NCI-H524 treated with DMSO at 0.1 percent for 48 hours (cell line): ENCODE data around the gene CFAP20DC.
"Not testable (repeated sequence)": the region's sequence is repeated elsewhere in the genome, so short reads cannot be mapped to it uniquely, and the experiment has no call there.

Experiments used
- DNase-seq: peaks from one replicate; lab custom pipeline; 2025; lab: John Stamatoyannopoulos, UW

Gene CFAP20DC

GRCh38 chr3:59049671-59050331, at the start of gene CFAP20DC:
Gene CFAP20DC (minus strand): TSS chr3:59050025. CDS start chr3:59049631, 394 bp downstream.
- peak; percentile 70 for DNase-seq

GRCh38 chr3:59098516-59098915, 48.7 kb upstream of the CFAP20DC start:
- not testable (repeated sequence) for DNase-seq

GRCh38 chr3:59094446-59094845, 44.6 kb upstream of the CFAP20DC start:
- no peak for DNase-seq

- DNase-seq, result no peak
Measured at GRCh38 chr3:59093521-59093920, 43.7 kb upstream of the CFAP20DC start.

GRCh38 chr3:59088761-59089160, 38.9 kb upstream of the CFAP20DC start:
- DNase-seq, result no peak

GRCh38 chr3:59085976-59086375, 36.2 kb upstream of the CFAP20DC start:
- DNase-seq, result no peak

- DNase-seq, result no peak
Measured at GRCh38 chr3:59084583-59084982, 34.8 kb upstream of the CFAP20DC start.

- DNase-seq, result no peak
Measured at GRCh38 chr3:59082106-59082505, 32.3 kb upstream of the CFAP20DC start.

- DNase-seq, result no peak
Measured at GRCh38 chr3:59081071-59081470, 31.2 kb upstream of the CFAP20DC start.

- DNase-seq, result no peak
Measured at GRCh38 chr3:59079962-59080361, 30.1 kb upstream of the CFAP20DC start.

- no peak for DNase-seq
Measured at GRCh38 chr3:59074764-59075163, 24.9 kb upstream of the CFAP20DC start.

- DNase-seq, result no peak
Measured at GRCh38 chr3:59072681-59073080, 22.9 kb upstream of the CFAP20DC start.

GRCh38 chr3:59069838-59070237, 20.0 kb upstream of the CFAP20DC start:
- DNase-seq, result no peak

- DNase-seq, result no peak
Measured at GRCh38 chr3:59065240-59065639, 15.4 kb upstream of the CFAP20DC start.

GRCh38 chr3:59064728-59065127, 14.9 kb upstream of the CFAP20DC start:
- no peak for DNase-seq

- no peak for DNase-seq
Measured at GRCh38 chr3:59064276-59064675, 14.5 kb upstream of the CFAP20DC start.

GRCh38 chr3:59056706-59057105, 6.9 kb upstream of the CFAP20DC start:
- no peak for DNase-seq

- no peak for DNase-seq
Measured at GRCh38 chr3:59052803-59053411, 3.1 kb upstream of the CFAP20DC start.

GRCh38 chr3:59050811-59051414, 1.1 kb upstream of the CFAP20DC start:
- not testable (repeated sequence) for DNase-seq

- DNase-seq, result no peak
Measured at GRCh38 chr3:59046839-59047238, 3.0 kb downstream of the CFAP20DC start.

- no peak for DNase-seq
Measured at GRCh38 chr3:59043391-59043790, 6.4 kb downstream of the CFAP20DC start.

- DNase-seq, result no peak
Measured at GRCh38 chr3:59040902-59041301, 8.9 kb downstream of the CFAP20DC start.

- DNase-seq, result no peak
Measured at GRCh38 chr3:59027607-59028006, 22.2 kb downstream of the CFAP20DC start.
